Fibroblast of villous mesenchyme (primary cell): ENCODE measurements around the gene EML2. TPM values are rescaled to one million over a fixed set of nuclear protein-coding genes. Genes with fewer than 3 reads are reported as not detected.
A peak's percentile ranks its signal among the peaks of the same experiment; 100 is the strongest.

Source experiments
- DNase-seq: peaks from one replicate; pipeline ENCODE4 v3.0.0-alpha.2; 2010; ENCODE audit warnings: low read depth
- H3K4me3 ChIP-seq: 2 replicates; pipeline ENCODE4 v1.5.1; 2011; ENCODE audit warnings: low read depth, mild to moderate bottlenecking, low read length
- small RNA-seq: library from RNA; depleted of rRNA; stranded (forward); fragments of <200 nt; gene quantifications from one replicate; pipeline ENCODE3, GENCODE V24; 2012
- total RNA-seq: library from RNA; depleted of rRNA; stranded (reverse); fragments of >200 nt; gene quantifications from 2 replicates; pipeline ENCODE4 v1.2.3, GENCODE V29; 2012
- TF ChIP-seq, protein P1 (sequence below): IDR thresholded peaks from 2 replicates; pipeline ENCODE4 v1.5.1; 2012; ENCODE audit warnings: low read depth, mild to moderate bottlenecking, low read length; ENCODE audit not compliant: insufficient read depth

Gene EML2
- total RNA-seq, 1 donor, result 31.5 TPM

GRCh38 chr19:45568732-45569131, 70.5 kb downstream of the EML2 start:
- DNase-seq, result peak; percentile 29
- no peak overlapping the region for H3K4me3 ChIP-seq
- TF ChIP-seq, protein P1, sequence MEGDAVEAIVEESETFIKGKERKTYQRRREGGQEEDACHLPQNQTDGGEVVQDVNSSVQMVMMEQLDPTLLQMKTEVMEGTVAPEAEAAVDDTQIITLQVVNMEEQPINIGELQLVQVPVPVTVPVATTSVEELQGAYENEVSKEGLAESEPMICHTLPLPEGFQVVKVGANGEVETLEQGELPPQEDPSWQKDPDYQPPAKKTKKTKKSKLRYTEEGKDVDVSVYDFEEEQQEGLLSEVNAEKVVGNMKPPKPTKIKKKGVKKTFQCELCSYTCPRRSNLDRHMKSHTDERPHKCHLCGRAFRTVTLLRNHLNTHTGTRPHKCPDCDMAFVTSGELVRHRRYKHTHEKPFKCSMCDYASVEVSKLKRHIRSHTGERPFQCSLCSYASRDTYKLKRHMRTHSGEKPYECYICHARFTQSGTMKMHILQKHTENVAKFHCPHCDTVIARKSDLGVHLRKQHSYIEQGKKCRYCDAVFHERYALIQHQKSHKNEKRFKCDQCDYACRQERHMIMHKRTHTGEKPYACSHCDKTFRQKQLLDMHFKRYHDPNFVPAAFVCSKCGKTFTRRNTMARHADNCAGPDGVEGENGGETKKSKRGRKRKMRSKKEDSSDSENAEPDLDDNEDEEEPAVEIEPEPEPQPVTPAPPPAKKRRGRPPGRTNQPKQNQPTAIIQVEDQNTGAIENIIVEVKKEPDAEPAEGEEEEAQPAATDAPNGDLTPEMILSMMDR, result no peak

GRCh38 chr19:45567609-45568008, 71.6 kb downstream of the EML2 start:
- no peak overlapping the region for H3K4me3 ChIP-seq
- TF ChIP-seq, protein P1, result no peak

DNA sequence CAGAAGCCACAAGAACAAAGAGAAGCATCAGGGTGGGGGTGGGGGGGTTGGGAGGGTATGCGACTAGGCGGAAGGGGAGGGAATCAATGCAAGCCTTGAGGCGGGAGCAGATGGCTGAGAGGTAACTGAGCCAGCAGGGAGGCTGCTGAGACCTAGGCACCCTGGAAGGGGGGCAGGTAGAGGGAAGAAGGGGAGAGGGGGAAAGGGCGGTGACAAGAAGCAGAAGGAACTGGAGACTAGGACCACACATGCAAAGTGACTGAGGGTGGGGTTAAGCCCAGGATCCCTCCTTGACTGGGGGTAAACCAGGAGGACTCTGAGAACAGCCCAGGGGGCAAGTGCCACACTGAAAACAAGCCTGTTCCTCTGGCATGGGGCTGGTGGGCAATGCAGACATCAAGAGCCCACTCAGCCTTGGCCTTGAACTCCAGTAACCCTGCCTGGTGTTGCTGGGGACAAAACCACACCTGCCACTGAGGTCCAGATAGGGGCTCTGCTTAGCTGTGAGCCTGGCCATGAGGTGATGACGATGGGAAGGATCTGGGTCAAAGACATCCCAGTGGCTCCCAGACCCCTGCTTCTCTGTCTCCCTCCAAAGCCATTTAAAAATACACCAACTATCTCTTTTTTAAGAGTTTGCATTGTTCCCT, 74.9 kb downstream of the EML2 start:
- DNase-seq, result no peak
- no peak overlapping the region for H3K4me3 ChIP-seq
- TF ChIP-seq, protein P1, result no peak

More at GRCh38 chr19:45567609-45568008, 71.6 kb downstream of the EML2 start:
- DNase-seq, result no peak

GRCh38 chr19:45560686-45561085, 78.5 kb downstream of the EML2 start:
- DNase-seq, result no peak
- TF ChIP-seq, protein P1, result no peak
- no peak overlapping the region for H3K4me3 ChIP-seq

- no peak for DNase-seq
- no peak overlapping the region for H3K4me3 ChIP-seq
- TF ChIP-seq, protein P1, result no peak
Observed at GRCh38 chr19:45560038-45560437, 79.2 kb downstream of the EML2 start.

Small RNAs within 50 kb of the gene (small RNA-seq; reads per million reads assigned to genes)
- gene MIR642A (not detected), gene RN7SL836P (not detected)

Other genes starting within 250 kb of the EML2 start
- 5.6 and 8.4 TPM in 2 replicates for gene PPP1R13L, start 234.3 kb downstream of the EML2 start, total RNA-seq
- 8.1 and 13.4 TPM in 2 replicates for gene POLR1G, start 232.8 kb downstream of the EML2 start, total RNA-seq
- 73.0 and 88.9 TPM in 2 replicates for gene ERCC1, start 215.5 kb downstream of the EML2 start, total RNA-seq
- gene FOSB, start 171.4 kb downstream of the EML2 start, total RNA-seq, result 13.0 and 16.1 TPM in 2 replicates
- 6.9 and 11.9 TPM in 2 replicates for gene RTN2, start 142.3 kb downstream of the EML2 start, total RNA-seq
- 1.3 and 2.3 TPM in 2 replicates for gene PPM1N, start 141.0 kb downstream of the EML2 start, total RNA-seq
- 158 and 185 TPM in 2 replicates for gene VASP, start 131.9 kb downstream of the EML2 start, total RNA-seq
- gene OPA3, start 54.6 kb downstream of the EML2 start, total RNA-seq, result 8.2 and 8.4 TPM in 2 replicates
- gene GPR4, start 37.2 kb downstream of the EML2 start, total RNA-seq, result not detected in 2 replicates
- 0.32 TPM in 1 of 2 replicates, not detected in the other for gene GIPR, start 28.8 kb upstream of the EML2 start, total RNA-seq
- 191 and 217 TPM in 2 replicates for gene SNRPD2, start 52.6 kb upstream of the EML2 start, total RNA-seq
- gene QPCTL, start 53.3 kb upstream of the EML2 start, total RNA-seq, result 28.0 and 29.8 TPM in 2 replicates
- 7.4 and 12.5 TPM in 2 replicates for gene FBXO46, start 91.5 kb upstream of the EML2 start, total RNA-seq
- gene MEIOSIN, start 94.0 kb upstream of the EML2 start, total RNA-seq, result not detected in 2 replicates
- 8.4 and 8.6 TPM in 2 replicates for gene SIX5, start 129.9 kb upstream of the EML2 start, total RNA-seq
- 46.4 and 53.1 TPM in 2 replicates for gene DMPK, start 143.1 kb upstream of the EML2 start, total RNA-seq
- 53.5 and 54.8 TPM in 2 replicates for gene DMWD, start 153.4 kb upstream of the EML2 start, total RNA-seq
- gene RSPH6A, start 175.9 kb upstream of the EML2 start, total RNA-seq, result under 0.01 and 0.32 TPM in 2 replicates
- gene SYMPK, start 223.8 kb upstream of the EML2 start, total RNA-seq, result 37.1 and 38.7 TPM in 2 replicates
- gene FOXA3, start 224.9 kb upstream of the EML2 start, total RNA-seq, result not detected in 2 replicates
- gene IRF2BP1, start 246.7 kb upstream of the EML2 start, total RNA-seq, result 26.3 and 30.9 TPM in 2 replicates